IMR-90 (cell line): ENCODE measurements around the gene MS4A12.

Experiments
- POLR2A ChIP-seq: IDR thresholded peaks from 2 replicates; pipeline ENCODE4 v1.6.1; 2012; ENCODE audit warnings: mild to moderate bottlenecking, low read depth, low read length
- TF ChIP-seq, protein P1 (sequence below): conservative IDR thresholded peaks from 2 replicates; pipeline ENCODE4 v1.5.1; 2012; ENCODE audit warnings: mild to moderate bottlenecking, low read depth, low read length, improper control_type of control experiment

DNA sequence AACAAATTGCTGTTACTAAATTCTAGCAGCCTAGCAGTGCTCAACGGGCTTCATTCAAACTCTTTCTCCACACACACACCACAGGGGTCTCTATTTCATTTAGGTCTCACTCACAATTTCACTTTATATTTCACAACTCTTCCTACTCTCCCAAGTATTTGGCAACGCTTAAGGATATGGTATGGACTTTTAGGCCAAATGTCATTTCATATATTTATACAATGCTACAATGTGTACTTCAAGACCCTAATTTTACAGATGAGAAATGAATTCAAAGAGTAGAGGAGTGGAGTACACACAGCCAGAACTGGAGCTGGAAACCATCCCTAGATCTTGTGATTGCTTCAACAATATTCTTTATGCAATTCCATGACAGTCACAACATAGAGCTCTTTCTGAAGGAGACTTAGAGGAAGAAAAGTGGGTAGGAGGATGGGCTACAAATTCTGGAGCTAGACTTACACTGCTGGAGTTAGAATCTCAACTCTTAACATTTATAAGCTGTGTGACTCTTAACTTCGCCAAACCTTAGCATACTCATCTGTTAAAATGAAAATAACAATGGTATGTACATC lies 20.2 kb downstream of the MS4A12 start:
- no peak for TF ChIP-seq POLR2A
- TF ChIP-seq, protein P1, sequence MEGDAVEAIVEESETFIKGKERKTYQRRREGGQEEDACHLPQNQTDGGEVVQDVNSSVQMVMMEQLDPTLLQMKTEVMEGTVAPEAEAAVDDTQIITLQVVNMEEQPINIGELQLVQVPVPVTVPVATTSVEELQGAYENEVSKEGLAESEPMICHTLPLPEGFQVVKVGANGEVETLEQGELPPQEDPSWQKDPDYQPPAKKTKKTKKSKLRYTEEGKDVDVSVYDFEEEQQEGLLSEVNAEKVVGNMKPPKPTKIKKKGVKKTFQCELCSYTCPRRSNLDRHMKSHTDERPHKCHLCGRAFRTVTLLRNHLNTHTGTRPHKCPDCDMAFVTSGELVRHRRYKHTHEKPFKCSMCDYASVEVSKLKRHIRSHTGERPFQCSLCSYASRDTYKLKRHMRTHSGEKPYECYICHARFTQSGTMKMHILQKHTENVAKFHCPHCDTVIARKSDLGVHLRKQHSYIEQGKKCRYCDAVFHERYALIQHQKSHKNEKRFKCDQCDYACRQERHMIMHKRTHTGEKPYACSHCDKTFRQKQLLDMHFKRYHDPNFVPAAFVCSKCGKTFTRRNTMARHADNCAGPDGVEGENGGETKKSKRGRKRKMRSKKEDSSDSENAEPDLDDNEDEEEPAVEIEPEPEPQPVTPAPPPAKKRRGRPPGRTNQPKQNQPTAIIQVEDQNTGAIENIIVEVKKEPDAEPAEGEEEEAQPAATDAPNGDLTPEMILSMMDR = no peak
